Stimulated activated CD4-positive, alpha-beta T cell treated with anti-CD3 and anti-CD28 coated beads, Interleukin-15, amount 100 ng/mL, for 48 hours (primary cell): Measurements from ENCODE around the gene BTNL9.
"Not testable (repeated sequence)": the region's sequence is repeated elsewhere in the genome, so short reads cannot be mapped to it uniquely, and the experiment has no call there.

Source experiments
- DNase-seq, 2 donors: peaks; one replicate each; pipeline ENCODE4 v3.0.0-alpha.2; 2020; ENCODE audit warnings: low read depth in 2 of 2

The BTNL9 gene

GRCh38 chr5:181042722-181043121 is 2.7 kb downstream of the BTNL9 start:
- DNase-seq = no peak

GRCh38 chr5:181043285-181044092 is 3.4 kb downstream of the BTNL9 start:
- no peak for DNase-seq

GRCh38 chr5:181044093-181044599 is 4.1 kb downstream of the BTNL9 start:
- no peak for DNase-seq

GRCh38 chr5:181044662-181045305 is 4.7 kb downstream of the BTNL9 start:
- no peak for DNase-seq

- DNase-seq = no peak
Observed at GRCh38 chr5:181045316-181045715, 5.2 kb downstream of the BTNL9 start.

- DNase-seq = not testable (repeated sequence)
Observed at GRCh38 chr5:181045857-181046256, 5.8 kb downstream of the BTNL9 start.

GRCh38 chr5:181047288-181047687 is 7.2 kb downstream of the BTNL9 start:
- DNase-seq = no peak

GRCh38 chr5:181047921-181048320 is 7.9 kb downstream of the BTNL9 start:
- DNase-seq = no peak

- no peak for DNase-seq
Observed at GRCh38 chr5:181050016-181050415, 9.9 kb downstream of the BTNL9 start.

- DNase-seq = no peak
Observed at GRCh38 chr5:181051841-181052671, 12.0 kb downstream of the BTNL9 start.

- DNase-seq = no peak
Observed at GRCh38 chr5:181052672-181053487, 12.8 kb downstream of the BTNL9 start.

GRCh38 chr5:181053488-181054121 is 13.5 kb downstream of the BTNL9 start:
- DNase-seq = no peak

- no peak for DNase-seq
Observed at GRCh38 chr5:181054138-181054537, 14.1 kb downstream of the BTNL9 start.

- no peak for DNase-seq
Observed at GRCh38 chr5:181054871-181055459, 14.9 kb downstream of the BTNL9 start.

- no peak for DNase-seq
Observed at GRCh38 chr5:181056431-181056830, 16.4 kb downstream of the BTNL9 start.

- DNase-seq = no peak
Observed at GRCh38 chr5:181058321-181058720, 18.3 kb downstream of the BTNL9 start.

- DNase-seq = no peak
Observed at GRCh38 chr5:181058786-181059296, 18.8 kb downstream of the BTNL9 start.

GRCh38 chr5:181059297-181060230 is 19.5 kb downstream of the BTNL9 start:
- DNase-seq = no peak

GRCh38 chr5:181060231-181060590 is 20.1 kb downstream of the BTNL9 start:
- DNase-seq = no peak
